ENCODE measurements around the gene RHOB. TPM values are rescaled to one million over a fixed set of nuclear protein-coding genes. Genes with fewer than 3 reads are reported as not detected.

The RHOB gene
- total and polyA plus RNA-seq, 2 of the 13 experiments (the other 11 are each of a cell fraction or from before 2014, with no cell fraction given), result 192 to 268 TPM

- no peak for TF ChIP-seq ZNF282 (IDR thresholded peaks at IDR 0.05; ENCODE audit: partially characterized antibody)
- no peak for TF ChIP-seq MZF1 (CRISPR knock-in tag; IDR thresholded peaks at IDR 0.05; ENCODE audit: borderline replicate concordance)
- TF ChIP-seq MLX (CRISPR knock-in tag; IDR thresholded peaks at IDR 0.05), result 0 out of 2 replicates have a peak, but pooled peaks have one; percentile 24
- TF ChIP-seq NBN (conservative IDR thresholded peaks at IDR 0.05), result no peak
- no peak for TF ChIP-seq SOX6 (IDR thresholded peaks at IDR 0.05)
- TF ChIP-seq SOX6 (CRISPR knock-in tag; IDR thresholded peaks at IDR 0.05), result peak; percentile 80
- TF ChIP-seq CENPX (CRISPR knock-in tag; IDR thresholded peaks at IDR 0.05), result no peak
- no peak for TF ChIP-seq ZNF280B (CRISPR knock-in tag; IDR thresholded peaks at IDR 0.05; ENCODE audit: borderline replicate concordance)
- TF ChIP-seq ISX (CRISPR knock-in tag; conservative IDR thresholded peaks at IDR 0.05), result 0 out of 2 replicates have a peak, but pooled peaks have one; percentile 54
- no peak for TF ChIP-seq ZNF230 (CRISPR knock-in tag; IDR thresholded peaks at IDR 0.05)
- TF ChIP-seq SATB2 (CRISPR knock-in tag; IDR thresholded peaks at IDR 0.05), result no peak; the same call in 1 of the 2 replicates
- TF ChIP-seq ZSCAN9 (CRISPR knock-in tag; IDR thresholded peaks at IDR 0.05; ENCODE audit: borderline replicate concordance), result 0 out of 2 replicates have a peak, but pooled peaks have one; percentile 1
- TF ChIP-seq ETV6 (CRISPR knock-in tag; conservative IDR thresholded peaks at IDR 0.05), result 0 out of 2 replicates have a peak, but pooled peaks have one; percentile 16
- 0 out of 2 replicates have a peak, but pooled peaks have one; percentile 36 for TF ChIP-seq ZNF431 (CRISPR knock-in tag; IDR thresholded peaks at IDR 0.05; ENCODE audit: borderline replicate concordance, low read depth)
- TF ChIP-seq HIVEP1 (CRISPR knock-in tag; IDR thresholded peaks at IDR 0.05), result no peak
- TF ChIP-seq ZBTB2 (CRISPR knock-in tag; IDR thresholded peaks at IDR 0.05; ENCODE audit: low read depth), result 0 out of 2 replicates have a peak, but pooled peaks have one; percentile 5
- no peak for TF ChIP-seq ZNF773 (CRISPR knock-in tag; IDR thresholded peaks at IDR 0.05; ENCODE audit: borderline replicate concordance)
- TF ChIP-seq FOSL1 (CRISPR knock-in tag; IDR thresholded peaks at IDR 0.05; ENCODE audit: borderline replicate concordance), result peak; percentile 21; the same call in 1 of the 2 replicates
- peak; percentile 81 for TF ChIP-seq MED13 (CRISPR knock-in tag; IDR thresholded peaks at IDR 0.05)
- 0 out of 2 replicates have a peak, but pooled peaks have one; percentile 34 for TF ChIP-seq RFX5 (IDR thresholded peaks at IDR 0.05; ENCODE audit: low read depth, low read length)
- no peak for TF ChIP-seq SP1 (IDR thresholded peaks at IDR 0.05)
- no peak for TF ChIP-seq SP1 (CRISPR knock-in tag; IDR thresholded peaks at IDR 0.05)
- TF ChIP-seq ZMAT5 (CRISPR knock-in tag; IDR thresholded peaks at IDR 0.05; ENCODE audit: borderline replicate concordance, low read depth), result no peak
- no peak for TF ChIP-seq ZBTB3 (CRISPR knock-in tag; IDR thresholded peaks at IDR 0.05; ENCODE audit: borderline replicate concordance, low read depth)
- TF ChIP-seq NFKB2 (CRISPR knock-in tag; IDR thresholded peaks at IDR 0.05; ENCODE audit: borderline replicate concordance), result peak; percentile 30; the same call in 1 of the 2 replicates
- TF ChIP-seq MTA3 (CRISPR knock-in tag; IDR thresholded peaks at IDR 0.05), result no peak
Measured at GRCh38 chr2:20450201-20450999, 3.5 kb downstream of the RHOB start (continued).
